ENCODE data around the gene CACNA1D.

Gene CACNA1D

DNA sequence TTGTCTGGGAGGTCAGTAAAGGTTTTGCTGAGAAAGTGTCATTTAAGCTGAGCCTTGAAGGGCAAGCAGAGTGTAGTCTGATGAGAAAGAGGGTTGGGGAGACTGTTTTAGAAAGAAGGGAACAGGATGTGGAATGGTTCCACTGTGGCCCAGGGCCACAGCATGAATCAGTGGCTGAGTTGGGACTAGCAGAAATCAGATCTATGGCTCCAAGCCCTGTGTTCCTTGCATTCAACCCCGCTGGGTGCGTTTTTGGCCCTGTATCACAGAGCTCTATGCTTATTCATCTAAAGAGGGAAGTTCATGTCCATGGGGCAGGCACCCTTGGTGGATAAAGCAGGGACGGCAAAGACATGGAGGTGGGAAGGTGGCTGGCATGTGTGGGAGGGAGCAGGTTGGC is 151.3 kb downstream of the CACNA1D start:
- no peak for TF ChIP-seq CTCF (IDR thresholded peaks at IDR 0.05; ENCODE audit: control insufficient read depth, insufficient read depth, low read depth, low read length, missing control alignments)

DNA sequence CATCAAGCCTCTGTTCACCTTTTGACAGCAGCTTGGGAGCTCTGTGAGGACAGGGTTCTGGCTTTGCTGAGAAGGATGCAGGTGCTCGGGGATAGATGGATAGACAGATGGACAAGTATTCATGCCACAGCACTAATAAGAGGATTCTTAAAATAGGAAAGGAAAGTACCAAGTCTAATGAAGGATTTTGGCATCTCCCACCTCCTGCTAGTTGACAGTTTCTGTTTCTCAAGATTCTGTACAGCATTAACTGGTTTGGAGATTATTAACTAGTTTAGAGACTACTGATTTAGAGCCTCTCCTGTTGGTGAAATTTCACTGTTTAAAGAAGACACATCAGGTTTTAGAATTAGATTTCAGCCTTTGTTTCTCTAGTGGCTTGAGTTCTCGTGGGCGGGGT is 152.3 kb downstream of the CACNA1D start:
- no peak for DNase-seq (ENCODE audit: low read depth)
- TF ChIP-seq CTCF (IDR thresholded peaks at IDR 0.05; ENCODE audit: control insufficient read depth, insufficient read depth, low read depth, low read length, missing control alignments) = no peak
- no peak overlapping the region for H3K4me3 ChIP-seq (ENCODE audit: control insufficient read depth, low read depth, low read length)

More for the DNA sequence above, 151.3 kb downstream of the CACNA1D start:
- H3K4me3 ChIP-seq (ENCODE audit: control insufficient read depth, low read depth, low read length) = no peak overlapping the region
- DNase-seq (ENCODE audit: low read depth) = no peak

- TF ChIP-seq CTCF (IDR thresholded peaks at IDR 0.05; ENCODE audit: control insufficient read depth, insufficient read depth, low read depth, low read length, missing control alignments) = no peak
- no peak for DNase-seq (ENCODE audit: low read depth)
- H3K4me3 ChIP-seq (ENCODE audit: control insufficient read depth, low read depth, low read length) = no peak overlapping the region
Observed at GRCh38 chr3:53649816-53650215, 155.4 kb downstream of the CACNA1D start.

- no peak for DNase-seq (ENCODE audit: low read depth)
- no peak for TF ChIP-seq CTCF (IDR thresholded peaks at IDR 0.05; ENCODE audit: control insufficient read depth, insufficient read depth, low read depth, low read length, missing control alignments)
- no peak overlapping the region for H3K4me3 ChIP-seq (ENCODE audit: control insufficient read depth, low read depth, low read length)
Observed at GRCh38 chr3:53650424-53650823, 156.0 kb downstream of the CACNA1D start.

- H3K4me3 ChIP-seq (ENCODE audit: control insufficient read depth, low read depth, low read length) = no peak overlapping the region
- DNase-seq (ENCODE audit: low read depth) = no peak
- no peak for TF ChIP-seq CTCF (IDR thresholded peaks at IDR 0.05; ENCODE audit: control insufficient read depth, insufficient read depth, low read depth, low read length, missing control alignments)
Observed at GRCh38 chr3:53650928-53651661, 156.7 kb downstream of the CACNA1D start.

GRCh38 chr3:53651927-53652326 is 157.5 kb downstream of the CACNA1D start:
- DNase-seq (ENCODE audit: low read depth) = no peak
- TF ChIP-seq CTCF (IDR thresholded peaks at IDR 0.05; ENCODE audit: control insufficient read depth, insufficient read depth, low read depth, low read length, missing control alignments) = no peak
- no peak overlapping the region for H3K4me3 ChIP-seq (ENCODE audit: control insufficient read depth, low read depth, low read length)

Measured in AG09309 (cell line).